ENCODE measurements around the gene ATP2B2. TPM values are rescaled to one million over a fixed set of nuclear protein-coding genes. Genes with fewer than 3 reads are reported as not detected.

The ATP2B2 gene
- total and polyA plus RNA-seq, 8 donors = 0.11 to 0.75 (median 0.21) TPM

- WGBS, 2 donors = 41 to 52% methylated on average over 12 of the region's 12 CpGs
Observed at GRCh38 chr3:10292505-10293419, 212.6 kb downstream of the ATP2B2 start, which contains the start of gene GHRL. TSS of gene GHRL (minus strand) at chr3:10292947. CDS start at chr3:10290180, 2,767 bp downstream.

DNA sequence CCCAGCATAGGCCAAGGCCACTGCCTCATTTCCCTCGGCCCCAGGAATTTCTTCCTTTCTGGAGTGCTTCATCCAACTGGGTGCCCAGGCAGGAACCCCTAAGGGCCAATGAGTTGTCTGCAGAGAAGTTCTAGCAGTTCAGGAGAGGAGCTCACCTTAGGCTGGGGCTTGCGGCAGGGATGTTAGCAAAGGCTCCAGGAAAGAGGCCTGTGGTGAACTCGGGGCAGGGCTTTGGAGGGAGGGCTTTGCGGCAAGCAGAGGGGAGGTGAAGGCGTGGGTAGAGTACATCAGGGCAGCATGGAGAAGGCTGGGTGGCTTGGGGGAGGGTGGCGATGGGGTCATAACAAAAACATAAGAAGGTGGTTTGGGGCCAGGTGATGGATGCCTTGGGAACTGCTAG, 213.7 kb downstream of the ATP2B2 start:
- Histone ChIP-seq H3K4me1 (peaks cover 0 to 15% (median 8%) of the 10 kb centered on the region in 3 donors), H3K27me3 (no peaks in the 10 kb centered on the region), H3K27ac (no peak overlapping the region), H3K4me3 (no peak overlapping the region), H3K36me3 (peaks cover 0 to 4% (median 0%) of the 10 kb centered on the region in 3 donors), H3K9me3 (no peaks in the 10 kb centered on the region)
- peak in 1 of 6 donors; percentile 12 for DNase-seq
- WGBS, 2 donors = 92 to 97% methylated on average over 6 of the region's 6 CpGs
- ATAC-seq = no peak
- intact Hi-C loops (cut with DNase I) = no loop called here
- FAIRE-seq = no peak
- TF ChIP-seq, protein P1, sequence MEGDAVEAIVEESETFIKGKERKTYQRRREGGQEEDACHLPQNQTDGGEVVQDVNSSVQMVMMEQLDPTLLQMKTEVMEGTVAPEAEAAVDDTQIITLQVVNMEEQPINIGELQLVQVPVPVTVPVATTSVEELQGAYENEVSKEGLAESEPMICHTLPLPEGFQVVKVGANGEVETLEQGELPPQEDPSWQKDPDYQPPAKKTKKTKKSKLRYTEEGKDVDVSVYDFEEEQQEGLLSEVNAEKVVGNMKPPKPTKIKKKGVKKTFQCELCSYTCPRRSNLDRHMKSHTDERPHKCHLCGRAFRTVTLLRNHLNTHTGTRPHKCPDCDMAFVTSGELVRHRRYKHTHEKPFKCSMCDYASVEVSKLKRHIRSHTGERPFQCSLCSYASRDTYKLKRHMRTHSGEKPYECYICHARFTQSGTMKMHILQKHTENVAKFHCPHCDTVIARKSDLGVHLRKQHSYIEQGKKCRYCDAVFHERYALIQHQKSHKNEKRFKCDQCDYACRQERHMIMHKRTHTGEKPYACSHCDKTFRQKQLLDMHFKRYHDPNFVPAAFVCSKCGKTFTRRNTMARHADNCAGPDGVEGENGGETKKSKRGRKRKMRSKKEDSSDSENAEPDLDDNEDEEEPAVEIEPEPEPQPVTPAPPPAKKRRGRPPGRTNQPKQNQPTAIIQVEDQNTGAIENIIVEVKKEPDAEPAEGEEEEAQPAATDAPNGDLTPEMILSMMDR (IDR thresholded peaks at IDR 0.05) = no peak

More at GRCh38 chr3:10292505-10293419, 212.6 kb downstream of the ATP2B2 start, which contains the start of gene GHRL:
- Histone ChIP-seq H3K9me3 (no peaks in the 10 kb centered on the region), H3K4me1 (peaks cover 0 to 15% (median 8%) of the 10 kb centered on the region in 3 donors), H3K27me3 (no peaks in the 10 kb centered on the region), H3K27ac (peak within 1 kb of the TSS in 2 of 4 donors; percentile 52 to 57), H3K4me3 (no peak within 1 kb of the TSS), H3K36me3 (peaks cover 0 to 4% (median 0%) of the 10 kb centered on the region in 3 donors)
- DNase-seq (peak in 2 of 6 donors; percentile 10 to 39), FAIRE-seq (no peak), ATAC-seq (peak; percentile 22 to 84 (median 58))
- TF ChIP-seq, protein P1 (IDR thresholded peaks at IDR 0.05) = no peak
- intact Hi-C loops (cut with DNase I) = no loop called here

DNA sequence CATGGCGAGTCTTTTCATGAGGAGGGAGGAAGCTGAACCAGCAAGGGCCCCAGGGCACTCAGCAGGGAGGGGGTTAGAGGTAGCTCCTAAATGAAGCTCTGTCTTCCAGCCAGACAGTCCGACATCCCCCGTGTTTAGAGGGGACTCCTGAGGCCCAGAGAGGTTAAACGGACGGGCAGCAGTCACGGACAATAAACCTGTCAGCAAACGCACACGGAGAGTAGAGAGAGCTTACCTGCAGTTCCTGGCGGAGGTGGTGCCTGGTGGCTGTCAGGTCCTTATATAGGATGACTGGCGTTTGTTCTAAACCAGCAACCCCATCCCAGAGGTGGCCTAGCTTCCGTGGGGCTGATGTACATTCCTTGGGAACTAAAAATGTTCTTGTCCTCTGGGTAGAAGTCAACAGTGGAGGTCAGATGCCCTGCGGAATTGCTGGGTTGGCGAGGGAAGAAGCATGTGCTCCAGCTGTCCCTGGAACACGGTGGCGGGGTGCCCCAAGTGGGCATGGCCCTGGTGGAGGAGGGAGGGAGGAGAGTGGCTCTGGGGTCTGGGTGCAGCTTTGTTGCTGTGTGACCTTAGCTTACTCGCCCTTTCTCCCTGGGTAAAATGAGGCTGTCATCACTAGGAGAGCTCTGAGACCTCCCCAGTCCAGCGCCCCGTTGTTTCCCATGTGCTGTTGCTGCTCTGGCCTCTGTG, 214.8 kb downstream of the ATP2B2 start:
- peaks cover 0 to 15% (median 8%) of the 10 kb centered on the region in 3 donors for H3K4me1 ChIP-seq
- H3K27me3 ChIP-seq = no peaks in the 10 kb centered on the region
- H3K4me3 ChIP-seq = no peak overlapping the region
- H3K27ac ChIP-seq = no peak overlapping the region
- TF ChIP-seq, protein P1 (IDR thresholded peaks at IDR 0.05) = no peak
- intact Hi-C loops (cut with DNase I) = no loop called here
- H3K36me3 ChIP-seq = peaks cover 0 to 4% (median 0%) of the 10 kb centered on the region in 3 donors
- 85 to 89% methylated on average over 18 of the region's 18 CpGs for WGBS, 2 donors
- no peak for ATAC-seq
- no peak for DNase-seq
- no peak for FAIRE-seq
- H3K9me3 ChIP-seq = no peaks in the 10 kb centered on the region

- intact Hi-C loops (cut with DNase I) = no loop called here
- 94 to 95% methylated on average over 9 of the region's 9 CpGs for WGBS, 2 donors
- ATAC-seq (no peak), FAIRE-seq (no peak), DNase-seq (no peak)
- Histone ChIP-seq H3K4me3 (no peak overlapping the region), H3K4me1 (peaks cover 0 to 15% (median 8%) of the 10 kb centered on the region in 3 donors), H3K27me3 (no peaks in the 10 kb centered on the region), H3K27ac (no peak overlapping the region), H3K9me3 (no peaks in the 10 kb centered on the region), H3K36me3 (peaks cover 0 to 4% (median 0%) of the 10 kb centered on the region in 3 donors)
- TF ChIP-seq, protein P1 (IDR thresholded peaks at IDR 0.05) = no peak
Observed at GRCh38 chr3:10289787-10290355, 215.5 kb downstream of the ATP2B2 start.

Data from pancreas (tissue), 10 donors.